ENCODE data around the gene SUPT5H. TPM values are rescaled to one million over a fixed set of nuclear protein-coding genes. Genes with fewer than 3 reads are reported as not detected.
A peak's percentile ranks its signal among the peaks of the same experiment; 100 is the strongest.

Gene SUPT5H
- total and polyA plus RNA-seq, 10 of the 15 experiments (the other 5 are each of a cell fraction or from before 2014, with no cell fraction given): 27.2 to 194 (median 83.6) TPM

DNA sequence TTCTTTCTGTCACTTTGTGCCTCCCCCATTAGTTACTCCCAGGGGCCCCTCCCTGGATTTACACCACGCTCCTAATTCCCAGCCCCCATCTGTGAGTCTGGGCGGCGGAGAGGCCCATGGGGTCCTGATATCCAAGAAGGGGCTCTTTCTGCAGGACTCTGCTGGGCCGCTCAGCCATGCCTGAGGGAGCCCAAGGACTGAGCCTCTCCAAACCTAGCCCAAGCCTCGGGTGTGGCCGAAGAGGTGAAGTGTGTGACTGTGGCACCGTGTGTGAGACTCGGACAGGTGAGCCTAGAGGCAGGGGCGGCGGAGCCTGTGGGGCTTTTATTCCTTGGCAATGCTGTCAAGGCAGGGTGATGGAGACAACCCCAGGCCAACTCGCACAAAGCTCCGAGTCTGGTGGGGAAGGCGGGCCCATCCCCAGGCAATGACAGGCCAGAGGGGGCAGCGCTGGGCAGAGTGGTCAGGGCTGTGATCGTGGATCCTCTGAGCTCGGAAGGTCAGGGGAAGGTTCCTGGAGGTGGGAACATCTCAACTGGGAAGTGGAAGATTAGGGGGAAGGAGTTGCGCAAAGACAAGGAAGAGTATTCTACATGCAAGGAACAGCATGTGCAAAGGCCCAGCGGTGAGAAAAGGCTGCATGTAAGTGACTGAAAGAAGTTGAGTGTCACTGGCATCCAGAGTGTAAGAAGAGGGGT is 31.3 kb upstream of the SUPT5H start:
- Histone ChIP-seq H3K9ac (ENCODE audit: control insufficient read depth, insufficient read depth, low read length) (peak overlapping the region; percentile 99), H3K9me3 (replicated peaks; ENCODE audit: control insufficient read depth, insufficient read depth, low read length) (no peaks in the 10 kb centered on the region), H3K4me1 (ENCODE audit: control insufficient read depth, insufficient read depth, low read length) (peaks cover 15% of the 10 kb centered on the region), H2AFZ (ENCODE audit: control insufficient read depth, low read depth, low read length) (no peak overlapping the region), H3K27me3 (replicated peaks in 1 of 2; ENCODE audit: control insufficient read depth in 2 of 2, insufficient read depth in 2 of 2, low read length in 1 of 2) (no peaks in the 10 kb centered on the region), H4K20me1 (ENCODE audit: control insufficient read depth, insufficient read depth) (no peaks in the 10 kb centered on the region), H3K4me2 (ENCODE audit: control insufficient read depth, insufficient read depth) (peak overlapping the region; percentile 25), H3K36me3 (ENCODE audit: control insufficient read depth in 2 of 2, insufficient read depth in 2 of 2, low read length in 1 of 2) (peaks cover 6% of the 10 kb centered on the region in 2 experiments; a peak in 3 of 4 replicates), H3K27ac (ENCODE audit: control insufficient read depth, insufficient read depth) (peak overlapping the region; percentile 93), H3K79me2 (ENCODE audit: control insufficient read depth, insufficient read depth, low read length) (peaks cover 40% of the 10 kb centered on the region), H3K4me3 (peak overlapping the region; percentile 98)
- WGBS (ENCODE audit: insufficient coverage, insufficient replicate concordance, low lambda C conversion rate, missing lambda C conversion rate): 21% methylated on average over 18 of the region's 18 CpGs
- TF ChIP-seq, protein P1, sequence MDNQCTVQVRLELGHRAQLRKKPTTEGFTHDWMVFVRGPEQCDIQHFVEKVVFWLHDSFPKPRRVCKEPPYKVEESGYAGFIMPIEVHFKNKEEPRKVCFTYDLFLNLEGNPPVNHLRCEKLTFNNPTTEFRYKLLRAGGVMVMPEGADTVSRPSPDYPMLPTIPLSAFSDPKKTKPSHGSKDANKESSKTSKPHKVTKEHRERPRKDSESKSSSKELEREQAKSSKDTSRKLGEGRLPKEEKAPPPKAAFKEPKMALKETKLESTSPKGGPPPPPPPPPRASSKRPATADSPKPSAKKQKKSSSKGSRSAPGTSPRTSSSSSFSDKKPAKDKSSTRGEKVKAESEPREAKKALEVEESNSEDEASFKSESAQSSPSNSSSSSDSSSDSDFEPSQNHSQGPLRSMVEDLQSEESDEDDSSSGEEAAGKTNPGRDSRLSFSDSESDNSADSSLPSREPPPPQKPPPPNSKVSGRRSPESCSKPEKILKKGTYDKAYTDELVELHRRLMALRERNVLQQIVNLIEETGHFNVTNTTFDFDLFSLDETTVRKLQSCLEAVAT (IDR thresholded peaks at IDR 0.05): peak; percentile 88
- TF ChIP-seq RAD21 (IDR thresholded peaks at IDR 0.05; ENCODE audit: insufficient read depth, low read depth, low read length): 0 out of 2 replicates have a peak, but pooled peaks have one; percentile 9
- peak; percentile 25; the same call in 1 of the 2 replicates for TF ChIP-seq NBN (IDR thresholded peaks at IDR 0.05)
- TF ChIP-seq, protein P2, sequence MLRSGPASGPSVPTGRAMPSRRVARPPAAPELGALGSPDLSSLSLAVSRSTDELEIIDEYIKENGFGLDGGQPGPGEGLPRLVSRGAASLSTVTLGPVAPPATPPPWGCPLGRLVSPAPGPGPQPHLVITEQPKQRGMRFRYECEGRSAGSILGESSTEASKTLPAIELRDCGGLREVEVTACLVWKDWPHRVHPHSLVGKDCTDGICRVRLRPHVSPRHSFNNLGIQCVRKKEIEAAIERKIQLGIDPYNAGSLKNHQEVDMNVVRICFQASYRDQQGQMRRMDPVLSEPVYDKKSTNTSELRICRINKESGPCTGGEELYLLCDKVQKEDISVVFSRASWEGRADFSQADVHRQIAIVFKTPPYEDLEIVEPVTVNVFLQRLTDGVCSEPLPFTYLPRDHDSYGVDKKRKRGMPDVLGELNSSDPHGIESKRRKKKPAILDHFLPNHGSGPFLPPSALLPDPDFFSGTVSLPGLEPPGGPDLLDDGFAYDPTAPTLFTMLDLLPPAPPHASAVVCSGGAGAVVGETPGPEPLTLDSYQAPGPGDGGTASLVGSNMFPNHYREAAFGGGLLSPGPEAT (IDR thresholded peaks at IDR 0.05; ENCODE audit: low read depth): 0 out of 2 replicates have a peak, but pooled peaks have one; percentile 8
- no peak for TF ChIP-seq SRF (IDR thresholded peaks at IDR 0.05; ENCODE audit: low read depth in 2 of 2, low read length in 2 of 2)
- 0 out of 2 replicates have a peak, but pooled peaks have one; percentile 20 for TF ChIP-seq IKZF1 (conservative IDR thresholded peaks at IDR 0.05)
- no peak for TF ChIP-seq TBL1XR1 (IDR thresholded peaks at IDR 0.05; ENCODE audit: low read depth, low read length)
- TF ChIP-seq, protein P3, sequence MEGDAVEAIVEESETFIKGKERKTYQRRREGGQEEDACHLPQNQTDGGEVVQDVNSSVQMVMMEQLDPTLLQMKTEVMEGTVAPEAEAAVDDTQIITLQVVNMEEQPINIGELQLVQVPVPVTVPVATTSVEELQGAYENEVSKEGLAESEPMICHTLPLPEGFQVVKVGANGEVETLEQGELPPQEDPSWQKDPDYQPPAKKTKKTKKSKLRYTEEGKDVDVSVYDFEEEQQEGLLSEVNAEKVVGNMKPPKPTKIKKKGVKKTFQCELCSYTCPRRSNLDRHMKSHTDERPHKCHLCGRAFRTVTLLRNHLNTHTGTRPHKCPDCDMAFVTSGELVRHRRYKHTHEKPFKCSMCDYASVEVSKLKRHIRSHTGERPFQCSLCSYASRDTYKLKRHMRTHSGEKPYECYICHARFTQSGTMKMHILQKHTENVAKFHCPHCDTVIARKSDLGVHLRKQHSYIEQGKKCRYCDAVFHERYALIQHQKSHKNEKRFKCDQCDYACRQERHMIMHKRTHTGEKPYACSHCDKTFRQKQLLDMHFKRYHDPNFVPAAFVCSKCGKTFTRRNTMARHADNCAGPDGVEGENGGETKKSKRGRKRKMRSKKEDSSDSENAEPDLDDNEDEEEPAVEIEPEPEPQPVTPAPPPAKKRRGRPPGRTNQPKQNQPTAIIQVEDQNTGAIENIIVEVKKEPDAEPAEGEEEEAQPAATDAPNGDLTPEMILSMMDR (IDR thresholded peaks at IDR 0.05 in 2 of 3, conservative IDR thresholded peaks at IDR 0.05 in 1 of 3; ENCODE audit: control insufficient read depth in 2 of 3, extremely low read depth in 1 of 3, insufficient read depth in 1 of 3, low read depth in 3 of 3, low read length in 3 of 3): peak; percentile 18 to 33 (median 21); a peak in 2 of 6 replicates
- no peak for TF ChIP-seq STAT1 (conservative IDR thresholded peaks at IDR 0.05)
- 0 out of 2 replicates have a peak, but pooled peaks have one; percentile 12 for TF ChIP-seq GATAD2B (conservative IDR thresholded peaks at IDR 0.05; ENCODE audit: low read depth)
- 0 out of 2 replicates have a peak, but pooled peaks have one; percentile 16 for TF ChIP-seq NR2F1 (conservative IDR thresholded peaks at IDR 0.05)
- no peak for TF ChIP-seq BRCA1 (IDR thresholded peaks at IDR 0.05; ENCODE audit: low read depth, low read length)
- TF ChIP-seq EED (IDR thresholded peaks at IDR 0.05; ENCODE audit: low read depth): peak; percentile 35; the same call in 1 of the 2 replicates
- no peak; the same call in 1 of the 2 replicates for TF ChIP-seq MTA2 (IDR thresholded peaks at IDR 0.05; ENCODE audit: low read depth)
- 0 out of 2 replicates have a peak, but pooled peaks have one; percentile 11 for TF ChIP-seq POLR2A (IDR thresholded peaks at IDR 0.05; ENCODE audit: low read depth, low read length)
- RAD21 ChIA-PET (ENCODE audit: unreplicated experiment): interaction anchor here (0.5 to 1.5 kb wide), 7 partner anchors 13 to 89 kb away, joined by 3 to 6 read pairs (median 4); partner anchors contain the start of genes GMFG, MED29, PAF1 and RPS16
- POLR2A ChIA-PET: interaction anchor here (0.8 to 2.3 kb wide), 5 partner anchors 9 to 125 kb away, joined by 3 to 6 read pairs (median 3); no protein-coding TSS in a partner anchor
- in situ Hi-C loops (cut with MboI): loop anchor here (5.0 kb wide), 1 partner anchor 292 kb away; no protein-coding TSS in a partner anchor
- DNase-seq (ENCODE audit: low read depth, low spot score): no peak
- intact Hi-C loops (cut with micrococcal nuclease; ENCODE audit: unreplicated experiment): loop anchor here (2.0 to 10.0 kb wide), 4 partner anchors 17 to 382 kb away; partner anchors contain the start of genes EID2B and FBXO27
- no TSS peak for BruUV-seq (replicated peaks)
- SMC1A ChIA-PET (ENCODE audit: uncharacterized antibody, unreplicated experiment): interaction anchor here (1.1 to 1.6 kb wide), 7 partner anchors 10 to 258 kb away, joined by 3 to 6 read pairs (median 4); partner anchors contain the start of gene RPS16
- ATAC-seq: no peak
- CTCF ChIA-PET: interaction anchor here (0.5 to 1.7 kb wide), 11 partner anchors 9 to 258 kb away, joined by 3 to 11 read pairs (median 3); partner anchors contain the start of gene RPS16
- peak; percentile 54 for FAIRE-seq

All from GM12878 (cell line).